COLO668 (cell line): Measurements from ENCODE around the gene IL16.

Experiments used
- DNase-seq: peaks from one replicate; lab custom pipeline; 2025; ENCODE audit not compliant: unreplicated experiment; lab: John Stamatoyannopoulos, UW

IL16 gene

DNA sequence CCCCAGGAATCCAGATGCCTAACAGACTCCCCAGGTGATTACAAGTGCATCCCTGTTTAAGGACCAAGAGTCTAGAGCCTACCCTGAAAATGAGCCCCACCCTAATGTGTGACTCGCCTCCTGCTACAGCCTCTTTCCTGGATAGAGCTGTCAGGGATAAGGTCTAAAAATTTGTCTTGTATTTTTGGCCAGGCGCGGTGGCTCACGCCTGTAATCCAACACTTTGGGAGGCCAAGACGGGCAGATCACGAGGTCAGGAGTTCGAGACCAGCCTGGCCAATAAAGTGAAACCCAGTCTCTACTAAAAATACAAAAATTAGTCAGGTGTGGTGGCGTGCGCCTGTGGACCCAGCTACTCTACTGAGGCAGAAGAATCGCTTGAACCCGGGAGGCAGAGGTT lies 166.1 kb downstream of the IL16 start:
- no peak for DNase-seq

DNA sequence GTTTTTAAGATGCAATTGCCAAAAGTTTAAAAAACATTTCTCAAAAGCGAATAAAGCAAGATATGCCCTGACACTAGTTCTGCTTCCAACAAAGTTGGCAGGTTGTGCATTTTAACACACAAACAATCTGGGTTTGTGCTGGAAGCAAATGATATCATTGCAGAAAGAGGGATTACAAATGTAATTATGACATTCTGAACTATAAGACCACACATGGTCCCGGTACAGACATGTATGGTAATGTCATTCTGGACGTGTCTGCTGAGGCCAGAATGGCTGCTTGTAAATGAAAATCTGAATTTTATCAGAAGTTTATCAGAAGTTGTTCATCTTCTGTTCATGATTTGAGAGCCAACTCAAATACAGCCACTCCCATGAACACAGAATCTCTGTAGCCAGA lies 166.6 kb downstream of the IL16 start:
- DNase-seq = no peak
